Adrenal gland (tissue), 5 donors: Measurements from ENCODE around the gene COL4A1.

Source experiments
- CTCF ChIP-seq, 6 experiments: fragments of 450-650 bp in 4 of 6; fragments of 200-600 bp in 2 of 6; sonication (generic) in 1 of 6; IDR thresholded peaks; 1 replicate in 5 of 6; 2 replicates in 1 of 6; pipeline versions ENCODE4 v1.5.1 to v1.8.0; 2016 to 2021; ENCODE audit warnings: antibody characterized with exemption in 6 of 6, mild to moderate bottlenecking in 2 of 6, moderate library complexity in 1 of 6
- POLR2A ChIP-seq, 2 donors: fragments of 450-650 bp; IDR thresholded peaks; one replicate each; pipeline ENCODE4 v1.6.1; 2017; ENCODE audit warnings: antibody characterized with exemption in 2 of 2, mild to moderate bottlenecking in 2 of 2, moderate library complexity in 1 of 2
- donor health status: DM: no; HTN: no; CAD: no.

GRCh38 chr13:110123041-110123809, 183.7 kb downstream of the COL4A1 start:
- TF ChIP-seq CTCF (IDR thresholded peaks at IDR 0.05) (no peak), POLR2A (IDR thresholded peaks at IDR 0.05) (no peak)
